ENCODE measurements around the gene UBL7. TPM values are rescaled to one million over a fixed set of nuclear protein-coding genes. Genes with fewer than 3 reads are reported as not detected.

Gene UBL7
- total RNA-seq, 1 experiment from 2014 or later, result 38.5 TPM

DNA sequence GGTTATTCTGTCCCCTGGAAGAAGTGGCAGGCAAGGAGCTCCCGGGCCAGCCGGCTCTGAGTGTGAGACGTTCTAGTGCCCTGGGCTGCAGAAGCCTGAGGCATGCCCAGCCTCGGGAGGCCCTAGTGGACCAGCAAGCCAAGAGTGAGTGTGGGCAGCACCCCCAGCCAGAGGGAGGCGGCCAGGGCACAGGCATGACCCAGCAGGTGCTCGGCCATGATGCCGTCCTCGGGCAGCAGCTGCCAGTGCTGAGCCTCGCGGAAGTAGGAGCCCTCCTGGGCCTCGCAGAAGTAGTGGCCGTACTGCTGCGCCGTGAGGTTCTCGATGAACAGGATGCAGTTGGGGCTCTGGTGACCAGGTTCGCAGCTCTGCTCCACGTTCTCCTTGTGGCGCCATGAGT, 50.5 kb downstream of the UBL7 start:
- no peak for DNase-seq
- no peaks in the 10 kb centered on the region for H3K9me3 Mint-ChIP-seq (ENCODE audit: low read depth, unreplicated experiment)
- intact Hi-C loops (cut with micrococcal nuclease; ENCODE audit: unreplicated experiment), result no loop called here
- no peak overlapping the region for H3K27ac Mint-ChIP-seq (ENCODE audit: unreplicated experiment)
- peaks cover 23% of the 10 kb centered on the region for H3K4me1 Mint-ChIP-seq (ENCODE audit: low read depth, unreplicated experiment)
- H3K36me3 Mint-ChIP-seq (ENCODE audit: insufficient read depth, unreplicated experiment), result peaks cover 60% of the 10 kb centered on the region
- TF ChIP-seq, protein P1, sequence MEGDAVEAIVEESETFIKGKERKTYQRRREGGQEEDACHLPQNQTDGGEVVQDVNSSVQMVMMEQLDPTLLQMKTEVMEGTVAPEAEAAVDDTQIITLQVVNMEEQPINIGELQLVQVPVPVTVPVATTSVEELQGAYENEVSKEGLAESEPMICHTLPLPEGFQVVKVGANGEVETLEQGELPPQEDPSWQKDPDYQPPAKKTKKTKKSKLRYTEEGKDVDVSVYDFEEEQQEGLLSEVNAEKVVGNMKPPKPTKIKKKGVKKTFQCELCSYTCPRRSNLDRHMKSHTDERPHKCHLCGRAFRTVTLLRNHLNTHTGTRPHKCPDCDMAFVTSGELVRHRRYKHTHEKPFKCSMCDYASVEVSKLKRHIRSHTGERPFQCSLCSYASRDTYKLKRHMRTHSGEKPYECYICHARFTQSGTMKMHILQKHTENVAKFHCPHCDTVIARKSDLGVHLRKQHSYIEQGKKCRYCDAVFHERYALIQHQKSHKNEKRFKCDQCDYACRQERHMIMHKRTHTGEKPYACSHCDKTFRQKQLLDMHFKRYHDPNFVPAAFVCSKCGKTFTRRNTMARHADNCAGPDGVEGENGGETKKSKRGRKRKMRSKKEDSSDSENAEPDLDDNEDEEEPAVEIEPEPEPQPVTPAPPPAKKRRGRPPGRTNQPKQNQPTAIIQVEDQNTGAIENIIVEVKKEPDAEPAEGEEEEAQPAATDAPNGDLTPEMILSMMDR (IDR thresholded peaks at IDR 0.05; ENCODE audit: unreplicated experiment), result no peak
- H3K4me3 Mint-ChIP-seq (ENCODE audit: low read depth, unreplicated experiment), result no peak overlapping the region
- CTCF ChIA-PET, result no interaction called here
- BruUV-seq (replicated peaks), result no TSS peak
- no peaks in the 10 kb centered on the region for H3K27me3 Mint-ChIP-seq (ENCODE audit: unreplicated experiment)

DNA sequence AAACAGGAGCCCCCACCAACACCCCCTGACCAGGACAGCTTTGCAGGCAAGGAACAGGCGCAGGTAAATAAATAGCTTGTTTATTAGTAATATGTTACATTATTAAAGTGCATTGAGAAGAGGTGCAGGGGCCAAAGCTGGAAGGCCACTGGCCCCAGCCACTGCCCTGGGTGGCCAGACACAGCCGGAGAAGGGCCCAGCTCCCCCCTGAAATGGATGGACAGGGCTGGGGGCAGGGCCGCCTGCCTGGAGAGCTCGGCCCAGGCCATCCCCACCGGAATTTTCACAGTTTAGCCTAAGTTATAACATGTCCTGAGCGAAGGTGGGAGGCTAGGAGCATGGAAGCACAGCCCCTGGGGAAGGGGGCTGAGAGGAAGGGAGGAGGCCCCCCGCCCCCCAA, 51.7 kb downstream of the UBL7 start:
- Mint-ChIP-seq H3K4me3 (ENCODE audit: low read depth, unreplicated experiment) (no peak overlapping the region), H3K27ac (ENCODE audit: unreplicated experiment) (no peak overlapping the region), H3K36me3 (ENCODE audit: insufficient read depth, unreplicated experiment) (peaks cover 58% of the 10 kb centered on the region), H3K27me3 (ENCODE audit: unreplicated experiment) (no peaks in the 10 kb centered on the region), H3K9me3 (ENCODE audit: low read depth, unreplicated experiment) (no peaks in the 10 kb centered on the region), H3K4me1 (ENCODE audit: low read depth, unreplicated experiment) (peaks cover 23% of the 10 kb centered on the region)
- no peak for DNase-seq
- TSS peak; percentile 50 for BruUV-seq (replicated peaks)
- TF ChIP-seq, protein P1 (IDR thresholded peaks at IDR 0.05; ENCODE audit: unreplicated experiment), result no peak
- intact Hi-C loops (cut with micrococcal nuclease; ENCODE audit: unreplicated experiment), result no loop called here
- CTCF ChIA-PET, result interaction anchor here (0.8 to 1.1 kb wide), 2 partner anchors 9 to 27 kb away, joined by 3 to 5 read pairs; no protein-coding TSS in a partner anchor

DNA sequence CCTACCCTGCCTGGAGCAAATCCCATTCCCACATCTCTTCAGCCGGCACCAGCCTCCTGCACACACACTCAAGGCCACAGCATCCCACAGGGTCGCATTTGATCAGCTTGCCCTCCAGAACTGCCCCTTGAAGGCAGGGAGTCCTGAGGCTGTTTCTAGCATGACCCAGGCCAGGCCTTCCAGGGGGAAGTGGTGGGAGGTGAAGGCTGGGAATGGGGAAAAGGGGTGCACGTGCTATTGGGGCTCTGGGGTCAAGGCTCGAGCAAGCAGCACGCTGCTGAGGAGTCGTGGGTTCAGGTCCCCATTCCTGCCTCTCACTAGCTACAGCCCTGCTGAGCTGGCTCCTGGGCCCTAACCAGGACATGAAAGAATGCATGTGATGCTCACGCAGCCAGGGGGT, 52.1 kb downstream of the UBL7 start:
- no peaks in the 10 kb centered on the region for H3K9me3 Mint-ChIP-seq (ENCODE audit: low read depth, unreplicated experiment)
- DNase-seq, result no peak
- no peaks in the 10 kb centered on the region for H3K27me3 Mint-ChIP-seq (ENCODE audit: unreplicated experiment)
- H3K4me3 Mint-ChIP-seq (ENCODE audit: low read depth, unreplicated experiment), result no peak overlapping the region
- intact Hi-C loops (cut with micrococcal nuclease; ENCODE audit: unreplicated experiment), result no loop called here
- BruUV-seq (replicated peaks), result no TSS peak
- CTCF ChIA-PET, result interaction anchor here (0.8 to 1.9 kb wide), 3 partner anchors 10 to 27 kb away, joined by 3 to 8 read pairs (median 5); no protein-coding TSS in a partner anchor
- TF ChIP-seq, protein P1 (IDR thresholded peaks at IDR 0.05; ENCODE audit: unreplicated experiment), result no peak
- H3K27ac Mint-ChIP-seq (ENCODE audit: unreplicated experiment), result peak overlapping the region; percentile 6
- peaks cover 23% of the 10 kb centered on the region for H3K4me1 Mint-ChIP-seq (ENCODE audit: low read depth, unreplicated experiment)
- peaks cover 58% of the 10 kb centered on the region for H3K36me3 Mint-ChIP-seq (ENCODE audit: insufficient read depth, unreplicated experiment)

DNA sequence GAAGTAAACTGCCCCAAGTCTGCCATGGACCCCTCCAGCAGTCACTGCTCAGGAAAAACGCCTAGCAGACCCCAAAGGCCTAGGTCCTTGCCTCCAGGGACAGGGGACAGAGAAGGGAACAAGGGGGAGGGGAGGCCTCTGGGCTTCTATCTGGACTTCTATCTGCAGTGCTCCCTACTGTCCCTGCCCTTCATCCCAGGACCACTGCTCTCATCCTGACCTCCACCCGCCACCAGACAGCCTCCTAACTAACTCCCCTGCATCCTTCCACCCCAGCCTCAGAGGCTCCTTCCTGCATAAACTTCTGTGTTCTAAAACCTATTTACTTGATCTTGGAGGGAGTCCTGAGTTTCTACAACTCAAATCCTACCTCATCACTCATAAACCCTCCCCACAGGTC, 52.6 kb downstream of the UBL7 start:
- H3K27ac Mint-ChIP-seq (ENCODE audit: unreplicated experiment), result peak overlapping the region; percentile 6

More for the DNA sequence above, 52.6 kb downstream of the UBL7 start:
- intact Hi-C loops (cut with micrococcal nuclease; ENCODE audit: unreplicated experiment), result no loop called here
- no TSS peak for BruUV-seq (replicated peaks)
- Mint-ChIP-seq H3K36me3 (ENCODE audit: insufficient read depth, unreplicated experiment) (peaks cover 56% of the 10 kb centered on the region), H3K27me3 (ENCODE audit: unreplicated experiment) (no peaks in the 10 kb centered on the region), H3K4me3 (ENCODE audit: low read depth, unreplicated experiment) (no peak overlapping the region), H3K4me1 (ENCODE audit: low read depth, unreplicated experiment) (peaks cover 23% of the 10 kb centered on the region), H3K9me3 (ENCODE audit: low read depth, unreplicated experiment) (no peaks in the 10 kb centered on the region)
- no peak for DNase-seq
- CTCF ChIA-PET, result interaction anchor here (1.9 kb wide), 1 partner anchor 26 kb away, joined by 8 read pairs; no protein-coding TSS in a partner anchor
- TF ChIP-seq, protein P1 (IDR thresholded peaks at IDR 0.05; ENCODE audit: unreplicated experiment), result no peak

All from Calu3 (cell line).